IgD-negative memory B cell (primary cell): ENCODE data around the gene METTL26. TPM values are rescaled to one million over a fixed set of nuclear protein-coding genes. Genes with fewer than 3 reads are reported as not detected.
A peak's percentile ranks its signal among the peaks of the same experiment; 100 is the strongest.

ENCODE experiments used
- H3K27ac Mint-ChIP-seq, 3 donors: one replicate each; pipeline ENCODE4 v1.8.0; 2020 to 2022; ENCODE audit warnings: mild to moderate bottlenecking in 3 of 3, mixed read lengths in 3 of 3, moderate library complexity in 1 of 3
- H3K27me3 Mint-ChIP-seq: one replicate; pipeline ENCODE4 v1.8.0; 2021; ENCODE audit warnings: mixed read lengths
- H3K36me3 Mint-ChIP-seq: one replicate; pipeline ENCODE4 v1.8.0; 2020; ENCODE audit warnings: mild to moderate bottlenecking, mixed read lengths
- H3K4me1 Mint-ChIP-seq, 3 donors: one replicate each; pipeline ENCODE4 v1.8.0; 2020 to 2022; ENCODE audit warnings: mixed read lengths in 3 of 3, mild to moderate bottlenecking in 1 of 3
- H3K4me3 Mint-ChIP-seq, 4 donors: one replicate each; pipeline ENCODE4 v1.8.0; 2020 to 2022; ENCODE audit warnings: mild to moderate bottlenecking in 4 of 4, mixed read lengths in 4 of 4, moderate library complexity in 3 of 4
- H3K9me3 Mint-ChIP-seq, 3 donors: one replicate each; pipeline ENCODE4 v1.8.0; 2020 to 2021; ENCODE audit warnings: mixed read lengths in 3 of 3, mild to moderate bottlenecking in 1 of 3
- polyA plus RNA-seq: library from polyadenylated mRNA; unstranded; fragments of 300-500 nt; fragmentation: Illumina TruSeq; gene quantifications from one replicate; pipeline ENCODE4 v1.2.3, GENCODE V29; 2021

The METTL26 gene
- polyA plus RNA-seq, 1 donor from 2014 or later = 81.0 TPM

- H3K4me1 Mint-ChIP-seq = peaks cover 5 to 23% (median 14%) of the 10 kb centered on the region in 3 donors
- no peaks in the 10 kb centered on the region for H3K27me3 Mint-ChIP-seq
- no peaks in the 10 kb centered on the region for H3K9me3 Mint-ChIP-seq
- peak overlapping the region in 1 of 3 donors; percentile 82 for H3K27ac Mint-ChIP-seq
- H3K4me3 Mint-ChIP-seq = no peak overlapping the region
- H3K36me3 Mint-ChIP-seq = no peaks in the 10 kb centered on the region
Measured at GRCh38 chr16:595942-596735, 40.0 kb downstream of the METTL26 start.

DNA sequence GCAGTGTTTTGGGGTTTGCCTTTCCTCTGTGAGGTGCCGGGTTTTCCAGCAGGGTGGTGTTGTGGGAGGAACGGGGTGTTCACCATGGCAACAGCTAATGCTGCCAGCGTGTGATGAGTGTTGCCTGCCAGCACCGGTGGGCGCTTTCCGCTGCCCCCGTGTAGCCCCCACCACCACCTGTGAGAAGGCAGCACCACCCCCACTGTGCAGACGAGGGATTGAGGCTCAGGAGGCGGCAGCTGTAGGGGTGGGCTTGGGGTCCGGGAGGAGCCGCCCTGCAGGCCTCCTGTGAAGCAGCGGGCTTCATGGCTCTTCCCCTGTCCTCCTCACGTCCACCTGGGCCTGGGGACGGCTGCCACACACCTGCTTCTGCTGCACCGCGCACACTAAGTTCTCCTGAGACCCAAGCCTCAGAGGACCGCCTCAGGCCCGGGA, 41.0 kb downstream of the METTL26 start:
- Mint-ChIP-seq H3K27me3 (no peaks in the 10 kb centered on the region), H3K9me3 (no peaks in the 10 kb centered on the region), H3K27ac (no peak overlapping the region), H3K4me1 (peaks cover 5 to 27% (median 19%) of the 10 kb centered on the region in 3 donors), H3K4me3 (no peak overlapping the region), H3K36me3 (no peaks in the 10 kb centered on the region)

GRCh38 chr16:593807-594206, 42.3 kb downstream of the METTL26 start:
- H3K36me3 Mint-ChIP-seq = no peaks in the 10 kb centered on the region
- peaks cover 5 to 27% (median 19%) of the 10 kb centered on the region in 3 donors for H3K4me1 Mint-ChIP-seq
- H3K27me3 Mint-ChIP-seq = no peaks in the 10 kb centered on the region
- H3K4me3 Mint-ChIP-seq = peak overlapping the region in 2 of 4 donors; percentile 53 to 78
- H3K27ac Mint-ChIP-seq = peak overlapping the region in 2 of 3 donors; percentile 59 to 75
- no peaks in the 10 kb centered on the region for H3K9me3 Mint-ChIP-seq

GRCh38 chr16:593406-593805, 42.7 kb downstream of the METTL26 start:
- Mint-ChIP-seq H3K36me3 (no peaks in the 10 kb centered on the region), H3K9me3 (no peaks in the 10 kb centered on the region), H3K4me3 (peak overlapping the region in 2 of 4 donors; percentile 53 to 78), H3K4me1 (peaks cover 5 to 27% (median 21%) of the 10 kb centered on the region in 3 donors), H3K27me3 (no peaks in the 10 kb centered on the region), H3K27ac (peak overlapping the region in 2 of 3 donors; percentile 59 to 75)

- H3K4me3 Mint-ChIP-seq = peak overlapping the region in 1 of 4 donors; percentile 78
- no peaks in the 10 kb centered on the region for H3K9me3 Mint-ChIP-seq
- no peaks in the 10 kb centered on the region for H3K36me3 Mint-ChIP-seq
- H3K27me3 Mint-ChIP-seq = no peaks in the 10 kb centered on the region
- H3K4me1 Mint-ChIP-seq = peaks cover 5 to 27% (median 23%) of the 10 kb centered on the region in 3 donors
- H3K27ac Mint-ChIP-seq = peak overlapping the region; percentile 39 to 75 (median 59)
Measured at GRCh38 chr16:592518-593306, 43.4 kb downstream of the METTL26 start.

DNA sequence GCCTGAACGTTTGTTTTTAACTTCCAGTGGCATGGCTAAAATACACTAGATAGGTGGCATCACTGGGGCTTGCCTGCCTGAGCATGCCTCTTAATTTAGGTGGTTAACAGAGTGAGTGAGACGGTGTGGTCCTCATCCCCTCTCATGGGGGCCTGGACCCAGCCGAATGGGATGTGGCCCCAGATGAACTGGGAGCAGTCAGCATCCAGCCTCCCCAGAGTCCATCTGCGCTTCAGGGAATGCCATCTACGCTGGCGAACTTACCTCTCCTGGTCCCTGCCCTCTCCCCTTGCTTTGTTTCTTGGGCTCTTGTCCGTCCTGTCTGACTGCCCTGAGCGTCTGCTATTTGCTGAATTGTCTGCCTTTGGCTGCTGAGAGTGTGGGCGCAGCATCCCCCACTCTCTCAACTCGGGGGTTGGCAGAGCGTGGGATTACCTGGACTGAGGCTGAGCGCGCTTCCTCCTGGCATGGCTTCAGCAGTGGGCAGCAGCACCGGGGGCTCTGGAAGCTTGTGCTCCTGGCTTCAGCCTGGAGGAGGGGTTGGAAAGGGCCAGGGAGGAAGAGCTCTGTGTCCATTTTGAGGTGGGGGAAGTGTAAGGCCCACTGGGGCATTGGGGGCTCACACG, 44.1 kb downstream of the METTL26 start:
- H3K36me3 Mint-ChIP-seq = no peaks in the 10 kb centered on the region
- H3K27ac Mint-ChIP-seq = peak overlapping the region in 1 of 3 donors; percentile 59
- no peaks in the 10 kb centered on the region for H3K9me3 Mint-ChIP-seq
- peaks cover 5 to 29% (median 23%) of the 10 kb centered on the region in 3 donors for H3K4me1 Mint-ChIP-seq
- H3K27me3 Mint-ChIP-seq = no peaks in the 10 kb centered on the region
- H3K4me3 Mint-ChIP-seq = peak overlapping the region; percentile 38 to 90 (median 75)

DNA sequence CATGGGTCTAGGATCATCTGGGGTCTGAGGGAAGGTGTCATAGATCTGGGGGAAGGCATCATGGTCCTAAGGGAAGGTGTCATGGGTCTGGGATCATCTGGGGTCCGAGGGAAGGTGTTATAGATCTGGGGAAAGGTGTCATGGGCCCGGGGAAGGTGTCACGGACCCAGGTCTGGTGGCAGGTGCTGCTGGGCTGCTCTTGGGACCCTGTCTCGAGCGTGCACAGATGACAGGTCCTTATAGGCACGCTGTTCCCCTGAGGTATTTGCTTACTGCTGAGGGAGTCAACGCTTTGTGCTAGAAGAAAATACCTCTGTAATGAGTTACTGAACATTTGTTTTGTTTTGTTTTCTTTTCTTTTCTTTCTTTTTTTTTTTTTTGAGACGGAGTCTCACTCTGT, 44.9 kb downstream of the METTL26 start:
- peak overlapping the region; percentile 78 to 94 (median 87) for H3K4me3 Mint-ChIP-seq
- H3K4me1 Mint-ChIP-seq = peaks cover 5 to 29% (median 21%) of the 10 kb centered on the region in 3 donors
- no peaks in the 10 kb centered on the region for H3K27me3 Mint-ChIP-seq
- H3K9me3 Mint-ChIP-seq = no peaks in the 10 kb centered on the region
- peak overlapping the region in 1 of 3 donors; percentile 56 for H3K27ac Mint-ChIP-seq
- no peaks in the 10 kb centered on the region for H3K36me3 Mint-ChIP-seq

GRCh38 chr16:590815-591200, 45.3 kb downstream of the METTL26 start:
- H3K36me3 Mint-ChIP-seq = no peaks in the 10 kb centered on the region
- H3K4me1 Mint-ChIP-seq = peaks cover 5 to 27% (median 17%) of the 10 kb centered on the region in 3 donors
- H3K27me3 Mint-ChIP-seq = no peaks in the 10 kb centered on the region
- peak overlapping the region; percentile 56 to 81 (median 72) for H3K27ac Mint-ChIP-seq
- no peaks in the 10 kb centered on the region for H3K9me3 Mint-ChIP-seq
- H3K4me3 Mint-ChIP-seq = peak overlapping the region; percentile 78 to 94 (median 87)

DNA sequence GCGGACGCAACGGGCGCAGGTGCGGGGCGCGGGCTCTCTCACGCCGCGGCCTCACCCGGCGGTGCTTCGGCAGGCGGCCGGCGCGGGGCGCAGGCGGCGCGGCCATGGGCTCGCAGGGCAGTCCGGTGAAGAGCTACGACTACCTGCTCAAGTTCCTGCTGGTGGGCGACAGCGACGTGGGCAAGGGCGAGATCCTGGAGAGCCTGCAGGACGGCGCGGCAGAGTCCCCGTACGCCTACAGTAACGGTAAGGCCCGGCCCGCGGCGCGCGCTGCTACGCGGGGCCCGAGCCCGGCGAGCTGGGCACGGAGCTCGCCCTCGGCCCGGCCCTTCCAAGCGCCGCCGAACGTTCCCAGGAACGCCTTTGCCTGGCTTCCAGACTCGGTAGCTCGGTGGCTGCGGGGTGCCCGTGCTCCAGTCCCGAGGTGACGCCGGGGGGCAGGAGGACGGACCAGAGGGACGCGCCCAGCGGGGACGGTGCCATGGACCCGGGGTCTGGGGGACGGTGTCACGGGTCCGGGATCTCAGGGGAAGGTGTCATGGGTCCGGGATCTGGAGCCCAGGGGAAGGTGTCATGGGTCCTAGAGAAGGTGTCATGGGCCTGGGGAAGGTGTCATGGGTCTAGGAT, 45.8 kb downstream of the METTL26 start:
- H3K4me3 Mint-ChIP-seq = peak overlapping the region; percentile 78 to 94 (median 87)
- peak overlapping the region; percentile 56 to 97 (median 81) for H3K27ac Mint-ChIP-seq
- peaks cover 5 to 27% (median 17%) of the 10 kb centered on the region in 3 donors for H3K4me1 Mint-ChIP-seq
- no peaks in the 10 kb centered on the region for H3K36me3 Mint-ChIP-seq
- no peaks in the 10 kb centered on the region for H3K9me3 Mint-ChIP-seq
- no peaks in the 10 kb centered on the region for H3K27me3 Mint-ChIP-seq

DNA sequence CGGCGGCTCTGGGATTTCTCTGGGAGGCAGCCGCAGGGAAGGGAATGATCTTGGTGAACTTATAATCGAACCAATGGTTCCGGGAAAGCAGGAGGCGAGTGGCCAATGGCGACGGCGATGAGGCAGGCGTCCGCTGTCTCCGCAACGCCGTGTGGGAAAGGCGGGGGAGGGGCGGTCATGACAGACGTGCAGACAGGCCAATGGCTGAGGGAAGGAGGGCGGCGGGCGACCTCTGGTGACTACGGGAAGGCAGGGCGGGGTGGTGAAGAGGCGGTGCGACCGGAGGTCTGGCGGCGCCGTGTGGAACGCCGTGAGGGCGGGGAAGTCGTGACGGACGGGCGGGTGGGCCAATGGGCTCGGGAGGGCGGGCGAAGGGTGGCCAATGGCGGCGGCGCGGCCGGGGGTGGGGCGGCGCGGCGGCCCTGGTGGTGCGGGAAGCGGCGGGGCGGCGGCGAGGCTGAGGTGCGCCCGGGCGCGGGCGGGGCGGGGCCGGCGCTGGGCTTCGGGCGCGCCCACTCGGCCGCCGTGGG, 46.4 kb downstream of the METTL26 start, which contains the start of gene RAB40C:
TSS of gene RAB40C (plus strand) at position 409 of the 530 bp plus-strand sequence. CDS start 226 bp downstream, outside the sequence.
- peaks cover 5 to 27% (median 16%) of the 10 kb centered on the region in 3 donors for H3K4me1 Mint-ChIP-seq

DNA sequence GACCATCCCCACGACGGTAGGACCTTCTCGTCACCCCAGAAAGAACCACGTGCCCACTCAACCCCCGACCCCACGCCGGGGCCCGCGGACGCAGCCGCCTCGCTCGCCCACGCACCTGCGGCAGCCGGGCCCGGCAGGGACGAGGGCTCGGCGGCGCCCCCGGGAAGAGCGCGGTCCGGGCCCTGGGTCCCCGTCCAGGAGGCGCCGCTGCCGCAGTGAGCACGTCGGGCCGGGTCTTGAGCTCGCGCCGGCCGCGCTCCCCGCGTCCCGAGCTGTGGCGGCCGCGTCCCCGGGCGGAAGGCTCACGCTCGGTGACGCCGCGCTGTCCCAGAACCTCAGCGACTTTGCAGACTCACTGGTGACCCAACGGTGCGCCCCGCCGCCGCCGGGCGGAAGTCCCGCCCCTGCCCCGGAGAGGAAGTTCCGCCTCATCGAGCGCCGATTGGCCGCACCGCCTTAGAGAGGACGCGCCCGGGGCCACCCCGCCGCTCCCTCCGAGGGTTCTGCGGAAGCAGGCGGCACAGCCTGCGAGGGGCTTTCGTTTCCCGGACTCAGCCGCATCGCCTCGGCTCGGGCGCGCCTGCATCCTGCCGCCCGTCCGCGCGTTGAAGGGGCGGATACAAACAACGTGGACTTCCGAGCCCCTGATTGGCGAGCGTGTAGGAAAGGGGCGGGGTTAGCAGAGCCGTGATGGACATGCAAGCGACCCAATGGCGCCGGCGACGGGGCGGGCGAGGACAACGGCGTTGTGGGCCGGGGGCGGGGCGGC, 47.0 kb downstream of the METTL26 start:
- Mint-ChIP-seq H3K27ac (peak overlapping the region; percentile 90 to 99 (median 97)), H3K4me1 (peaks cover 5 to 25% (median 16%) of the 10 kb centered on the region in 3 donors), H3K4me3 (peak overlapping the region; percentile 88 to 99 (median 97)), H3K27me3 (no peaks in the 10 kb centered on the region), H3K36me3 (no peaks in the 10 kb centered on the region), H3K9me3 (no peaks in the 10 kb centered on the region)

More for the DNA sequence above, 46.4 kb downstream of the METTL26 start, which contains the start of gene RAB40C:
- no peaks in the 10 kb centered on the region for H3K36me3 Mint-ChIP-seq
- peak within 1 kb of the TSS; percentile 90 to 99 (median 97) for H3K27ac Mint-ChIP-seq
- peak within 1 kb of the TSS; percentile 88 to 99 (median 97) for H3K4me3 Mint-ChIP-seq
- H3K27me3 Mint-ChIP-seq = no peaks in the 10 kb centered on the region
- H3K9me3 Mint-ChIP-seq = no peaks in the 10 kb centered on the region

DNA sequence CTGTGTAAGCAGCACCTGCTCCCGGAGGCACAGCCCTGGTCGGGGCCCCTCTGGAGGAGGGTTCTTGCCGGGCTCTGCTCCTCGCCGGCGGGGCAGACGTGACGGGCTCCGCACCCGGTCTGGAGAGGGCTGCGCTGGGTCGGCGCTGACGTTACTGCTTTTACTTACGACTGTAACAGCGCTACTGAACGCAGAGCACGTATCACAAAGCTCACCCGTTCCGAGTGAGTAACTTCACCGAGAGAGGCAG, 47.5 kb downstream of the METTL26 start:
- Mint-ChIP-seq H3K4me1 (peaks cover 4 to 23% (median 14%) of the 10 kb centered on the region in 3 donors), H3K27ac (peak overlapping the region; percentile 90 to 98 (median 97)), H3K9me3 (no peaks in the 10 kb centered on the region), H3K36me3 (no peaks in the 10 kb centered on the region), H3K27me3 (no peaks in the 10 kb centered on the region), H3K4me3 (peak overlapping the region; percentile 88 to 98 (median 95))
